ENCODE data around the gene CHST1. TPM values are rescaled to one million over a fixed set of nuclear protein-coding genes. Genes with fewer than 3 reads are reported as not detected.

Gene CHST1
- total RNA-seq, 1 donor from 2014 or later, result 4.9 TPM

- TF ChIP-seq CTCF (IDR thresholded peaks at IDR 0.05), result no peak
- no peak for ATAC-seq
- Histone ChIP-seq H3K4me3 (no peak overlapping the region), H3K36me3 (no peaks in the 10 kb centered on the region), H3K4me1 (no peaks in the 10 kb centered on the region), H3K27me3 (peaks cover 19% of the 10 kb centered on the region), H3K27ac (no peak overlapping the region), H3K9me3 (no peaks in the 10 kb centered on the region)
- intact Hi-C loops (cut with DNase I), result no loop called here
- no peak for DNase-seq
Observed at GRCh38 chr11:45649544-45650165, 15.8 kb downstream of the CHST1 start.

GRCh38 chr11:45648931-45649330 is 16.5 kb downstream of the CHST1 start:
- no peak for DNase-seq
- H3K36me3 ChIP-seq, result no peaks in the 10 kb centered on the region
- intact Hi-C loops (cut with DNase I), result no loop called here
- peaks cover 19% of the 10 kb centered on the region for H3K27me3 ChIP-seq
- no peak overlapping the region for H3K27ac ChIP-seq
- H3K9me3 ChIP-seq, result no peaks in the 10 kb centered on the region
- no peaks in the 10 kb centered on the region for H3K4me1 ChIP-seq
- TF ChIP-seq CTCF (IDR thresholded peaks at IDR 0.05), result no peak
- ATAC-seq, result no peak
- H3K4me3 ChIP-seq, result no peak overlapping the region

GRCh38 chr11:45647786-45648185 is 17.6 kb downstream of the CHST1 start:
- H3K27ac ChIP-seq, result no peak overlapping the region
- no peak overlapping the region for H3K4me3 ChIP-seq
- no peaks in the 10 kb centered on the region for H3K4me1 ChIP-seq
- TF ChIP-seq CTCF (IDR thresholded peaks at IDR 0.05), result no peak
- intact Hi-C loops (cut with DNase I), result no loop called here
- ATAC-seq (no peak), DNase-seq (no peak)
- no peaks in the 10 kb centered on the region for H3K36me3 ChIP-seq
- H3K9me3 ChIP-seq, result no peaks in the 10 kb centered on the region
- peaks cover 19% of the 10 kb centered on the region for H3K27me3 ChIP-seq

- no peak for DNase-seq
- Histone ChIP-seq H3K27me3 (peaks cover 19% of the 10 kb centered on the region), H3K36me3 (no peaks in the 10 kb centered on the region), H3K9me3 (no peaks in the 10 kb centered on the region), H3K4me3 (no peak overlapping the region), H3K27ac (no peak overlapping the region), H3K4me1 (no peaks in the 10 kb centered on the region)
- no peak for ATAC-seq
- TF ChIP-seq CTCF (IDR thresholded peaks at IDR 0.05), result no peak
- intact Hi-C loops (cut with DNase I), result no loop called here
Observed at GRCh38 chr11:45647329-45647728, 18.1 kb downstream of the CHST1 start.

GRCh38 chr11:45646275-45646927 is 19.0 kb downstream of the CHST1 start:
- no peak for ATAC-seq
- Histone ChIP-seq H3K36me3 (no peaks in the 10 kb centered on the region), H3K27ac (no peak overlapping the region), H3K9me3 (no peaks in the 10 kb centered on the region), H3K4me3 (no peak overlapping the region), H3K4me1 (no peaks in the 10 kb centered on the region), H3K27me3 (peaks cover 19% of the 10 kb centered on the region)
- TF ChIP-seq CTCF (IDR thresholded peaks at IDR 0.05), result no peak
- no peak for DNase-seq
- intact Hi-C loops (cut with DNase I), result no loop called here
